K562 (cell line): ENCODE data around the gene UBASH3B. TPM values are rescaled to one million over a fixed set of nuclear protein-coding genes. Genes with fewer than 3 reads are reported as not detected.

Experiments
- BCOR ChIP-seq: fragments of 450-650 bp; IDR thresholded peaks from 2 replicates; pipeline ENCODE4 v1.6.1; 2016
- CBFA2T3 ChIP-seq: fragments of 450-650 bp; IDR thresholded peaks from 2 replicates; pipeline ENCODE4 v1.6.1; 2017
- ELF1 ChIP-seq: fragments of 200-800 bp; sonication (Bioruptor generic); IDR thresholded peaks from 2 replicates; pipeline ENCODE4 v1.6.1; 2016; ENCODE audit warnings: missing genetic modification characterization, missing compliant biosample characterization
- EP300 ChIP-seq: IDR thresholded peaks from 2 replicates; pipeline ENCODE4 v1.6.1; 2012; ENCODE audit warnings: low read length, improper control_type of control experiment
- GATA2 ChIP-seq: sonication (generic); formaldehyde crosslinking; IDR thresholded peaks from 2 replicates; pipeline ENCODE4 v1.4.0; 2020; ENCODE audit warnings: mild to moderate bottlenecking, missing genetic modification reagents
- ILF3 ChIP-seq: fragments of 450-650 bp; IDR thresholded peaks from 2 replicates; pipeline ENCODE4 v1.6.1; 2018; ENCODE audit warnings: antibody characterized with exemption, mild to moderate bottlenecking, moderate library complexity, borderline replicate concordance
- JUNB ChIP-seq: fragments of 450-650 bp; formaldehyde crosslinking; conservative IDR thresholded peaks from 2 replicates; pipeline ENCODE4 v1.4.0; 2020; ENCODE audit warnings: mild to moderate bottlenecking
- MBD2 ChIP-seq: sonication (generic); IDR thresholded peaks from 2 replicates; pipeline ENCODE4 v1.6.1; 2016; ENCODE audit warnings: low read depth, borderline replicate concordance
- NFIX ChIP-seq: fragments of 250-450 bp; sonication (Bioruptor Pico); IDR thresholded peaks from 2 replicates; pipeline ENCODE4 v1.4.0; 2020; ENCODE audit warnings: low read depth, mild to moderate bottlenecking, moderate library complexity
- TAL1 ChIP-seq: fragments of 450-650 bp; IDR thresholded peaks from 2 replicates; pipeline ENCODE4 v1.6.1; 2016; ENCODE audit warnings: mild to moderate bottlenecking
- ZFP36 ChIP-seq: fragments of 150-350 bp; IDR thresholded peaks from 2 replicates; pipeline ENCODE4 v1.6.1; 2018; ENCODE audit warnings: low read length, low read depth; ENCODE audit not compliant: partially characterized antibody
- ZMIZ1 ChIP-seq, 2 experiments: fragments of 150-350 bp in 1 of 2; IDR thresholded peaks; 2 replicates each; pipeline ENCODE4 v1.6.1; 2012 to 2016; ENCODE audit warnings: low read depth in 2 of 2, low read length in 2 of 2, mild to moderate bottlenecking in 1 of 2, moderate library complexity in 1 of 2
- polyA plus RNA-seq, 8 experiments: library from polyadenylated mRNA; depleted of rRNA in 4 of 8; stranded (reverse) in 5 of 8; unstranded in 3 of 8; fragments of >200 nt; fragmentation: Nextera tagmentation in 2 of 8; fragmentation: Illumina TruSeq in 1 of 8; extraction: Ambion mirVana in 2 of 8; extraction: Trizol in 1 of 8; gene quantifications; 2 replicates each; pipeline versions ENCODE4 v1.2.1 to v1.2.3, GENCODE V29; 2011 to 2014; ENCODE audit warnings: inconsistent platforms in 1 of 8, missing spikeins in 1 of 8
- total RNA-seq, 7 experiments: library from RNA; depleted of rRNA in 6 of 7; stranded (reverse); fragments of >200 nt in 6 of 7; fragmentation: Illumina TruSeq in 2 of 7; extraction: Trizol in 2 of 7; gene quantifications; 2 replicates each; pipeline versions ENCODE4 v1.2.1 to v1.2.3, GENCODE V29; 2011 to 2021; ENCODE audit warnings: low replicate concordance in 1 of 7
- TF ChIP-seq, protein P1 (sequence below): fragments of 450-650 bp; IDR thresholded peaks from 2 replicates; pipeline ENCODE4 v1.6.1; 2016; ENCODE audit warnings: mild to moderate bottlenecking, moderate library complexity
- TF ChIP-seq, protein P2 (sequence below): sonication (generic); formaldehyde crosslinking; IDR thresholded peaks from 2 replicates; pipeline ENCODE4 v1.9.0; 2022; ENCODE audit warnings: mild to moderate bottlenecking, missing genetic modification reagents

The UBASH3B gene
- total and polyA plus RNA-seq, 9 of the 15 experiments (the other 6 are each of a cell fraction or from before 2014, with no cell fraction given): 0.01 to 0.31 (median 0.08) TPM; not detected in 2

GRCh38 chr11:122755409-122755808 is 99.9 kb downstream of the UBASH3B start (continued):
- TF ChIP-seq, protein P1, sequence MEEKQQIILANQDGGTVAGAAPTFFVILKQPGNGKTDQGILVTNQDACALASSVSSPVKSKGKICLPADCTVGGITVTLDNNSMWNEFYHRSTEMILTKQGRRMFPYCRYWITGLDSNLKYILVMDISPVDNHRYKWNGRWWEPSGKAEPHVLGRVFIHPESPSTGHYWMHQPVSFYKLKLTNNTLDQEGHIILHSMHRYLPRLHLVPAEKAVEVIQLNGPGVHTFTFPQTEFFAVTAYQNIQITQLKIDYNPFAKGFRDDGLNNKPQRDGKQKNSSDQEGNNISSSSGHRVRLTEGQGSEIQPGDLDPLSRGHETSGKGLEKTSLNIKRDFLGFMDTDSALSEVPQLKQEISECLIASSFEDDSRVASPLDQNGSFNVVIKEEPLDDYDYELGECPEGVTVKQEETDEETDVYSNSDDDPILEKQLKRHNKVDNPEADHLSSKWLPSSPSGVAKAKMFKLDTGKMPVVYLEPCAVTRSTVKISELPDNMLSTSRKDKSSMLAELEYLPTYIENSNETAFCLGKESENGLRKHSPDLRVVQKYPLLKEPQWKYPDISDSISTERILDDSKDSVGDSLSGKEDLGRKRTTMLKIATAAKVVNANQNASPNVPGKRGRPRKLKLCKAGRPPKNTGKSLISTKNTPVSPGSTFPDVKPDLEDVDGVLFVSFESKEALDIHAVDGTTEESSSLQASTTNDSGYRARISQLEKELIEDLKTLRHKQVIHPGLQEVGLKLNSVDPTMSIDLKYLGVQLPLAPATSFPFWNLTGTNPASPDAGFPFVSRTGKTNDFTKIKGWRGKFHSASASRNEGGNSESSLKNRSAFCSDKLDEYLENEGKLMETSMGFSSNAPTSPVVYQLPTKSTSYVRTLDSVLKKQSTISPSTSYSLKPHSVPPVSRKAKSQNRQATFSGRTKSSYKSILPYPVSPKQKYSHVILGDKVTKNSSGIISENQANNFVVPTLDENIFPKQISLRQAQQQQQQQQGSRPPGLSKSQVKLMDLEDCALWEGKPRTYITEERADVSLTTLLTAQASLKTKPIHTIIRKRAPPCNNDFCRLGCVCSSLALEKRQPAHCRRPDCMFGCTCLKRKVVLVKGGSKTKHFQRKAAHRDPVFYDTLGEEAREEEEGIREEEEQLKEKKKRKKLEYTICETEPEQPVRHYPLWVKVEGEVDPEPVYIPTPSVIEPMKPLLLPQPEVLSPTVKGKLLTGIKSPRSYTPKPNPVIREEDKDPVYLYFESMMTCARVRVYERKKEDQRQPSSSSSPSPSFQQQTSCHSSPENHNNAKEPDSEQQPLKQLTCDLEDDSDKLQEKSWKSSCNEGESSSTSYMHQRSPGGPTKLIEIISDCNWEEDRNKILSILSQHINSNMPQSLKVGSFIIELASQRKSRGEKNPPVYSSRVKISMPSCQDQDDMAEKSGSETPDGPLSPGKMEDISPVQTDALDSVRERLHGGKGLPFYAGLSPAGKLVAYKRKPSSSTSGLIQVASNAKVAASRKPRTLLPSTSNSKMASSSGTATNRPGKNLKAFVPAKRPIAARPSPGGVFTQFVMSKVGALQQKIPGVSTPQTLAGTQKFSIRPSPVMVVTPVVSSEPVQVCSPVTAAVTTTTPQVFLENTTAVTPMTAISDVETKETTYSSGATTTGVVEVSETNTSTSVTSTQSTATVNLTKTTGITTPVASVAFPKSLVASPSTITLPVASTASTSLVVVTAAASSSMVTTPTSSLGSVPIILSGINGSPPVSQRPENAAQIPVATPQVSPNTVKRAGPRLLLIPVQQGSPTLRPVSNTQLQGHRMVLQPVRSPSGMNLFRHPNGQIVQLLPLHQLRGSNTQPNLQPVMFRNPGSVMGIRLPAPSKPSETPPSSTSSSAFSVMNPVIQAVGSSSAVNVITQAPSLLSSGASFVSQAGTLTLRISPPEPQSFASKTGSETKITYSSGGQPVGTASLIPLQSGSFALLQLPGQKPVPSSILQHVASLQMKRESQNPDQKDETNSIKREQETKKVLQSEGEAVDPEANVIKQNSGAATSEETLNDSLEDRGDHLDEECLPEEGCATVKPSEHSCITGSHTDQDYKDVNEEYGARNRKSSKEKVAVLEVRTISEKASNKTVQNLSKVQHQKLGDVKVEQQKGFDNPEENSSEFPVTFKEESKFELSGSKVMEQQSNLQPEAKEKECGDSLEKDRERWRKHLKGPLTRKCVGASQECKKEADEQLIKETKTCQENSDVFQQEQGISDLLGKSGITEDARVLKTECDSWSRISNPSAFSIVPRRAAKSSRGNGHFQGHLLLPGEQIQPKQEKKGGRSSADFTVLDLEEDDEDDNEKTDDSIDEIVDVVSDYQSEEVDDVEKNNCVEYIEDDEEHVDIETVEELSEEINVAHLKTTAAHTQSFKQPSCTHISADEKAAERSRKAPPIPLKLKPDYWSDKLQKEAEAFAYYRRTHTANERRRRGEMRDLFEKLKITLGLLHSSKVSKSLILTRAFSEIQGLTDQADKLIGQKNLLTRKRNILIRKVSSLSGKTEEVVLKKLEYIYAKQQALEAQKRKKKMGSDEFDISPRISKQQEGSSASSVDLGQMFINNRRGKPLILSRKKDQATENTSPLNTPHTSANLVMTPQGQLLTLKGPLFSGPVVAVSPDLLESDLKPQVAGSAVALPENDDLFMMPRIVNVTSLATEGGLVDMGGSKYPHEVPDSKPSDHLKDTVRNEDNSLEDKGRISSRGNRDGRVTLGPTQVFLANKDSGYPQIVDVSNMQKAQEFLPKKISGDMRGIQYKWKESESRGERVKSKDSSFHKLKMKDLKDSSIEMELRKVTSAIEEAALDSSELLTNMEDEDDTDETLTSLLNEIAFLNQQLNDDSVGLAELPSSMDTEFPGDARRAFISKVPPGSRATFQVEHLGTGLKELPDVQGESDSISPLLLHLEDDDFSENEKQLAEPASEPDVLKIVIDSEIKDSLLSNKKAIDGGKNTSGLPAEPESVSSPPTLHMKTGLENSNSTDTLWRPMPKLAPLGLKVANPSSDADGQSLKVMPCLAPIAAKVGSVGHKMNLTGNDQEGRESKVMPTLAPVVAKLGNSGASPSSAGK: peak; percentile 17; the same call in 1 of the 2 replicates
- TF ChIP-seq, protein P2, sequence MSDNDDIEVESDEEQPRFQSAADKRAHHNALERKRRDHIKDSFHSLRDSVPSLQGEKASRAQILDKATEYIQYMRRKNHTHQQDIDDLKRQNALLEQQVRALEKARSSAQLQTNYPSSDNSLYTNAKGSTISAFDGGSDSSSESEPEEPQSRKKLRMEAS (CRISPR knock-in tag): no peak
- TF ChIP-seq JUNB (CRISPR knock-in tag) (no peak), ILF3 (no peak), ELF1 (tag) (no peak), EP300 (peak; percentile 73; the same call in 1 of the 2 replicates), ZMIZ1 (IDR thresholded peaks at IDR 0.05; ENCODE audit: low read depth in 2 of 2, low read length in 2 of 2) (0 out of 4 replicates have a peak, but pooled peaks of 1 of the 2 experiments have one; percentile 25), NFIX (CRISPR knock-in tag) (no peak), GATA2 (CRISPR knock-in tag) (peak; percentile 38; the same call in 1 of the 2 replicates), CBFA2T3 (peak; percentile 92), ZFP36 (peak; percentile 14), TAL1 (peak; percentile 87), MBD2 (0 out of 2 replicates have a peak, but pooled peaks have one; percentile 15), BCOR (peak; percentile 42; the same call in 1 of the 2 replicates)
